HG02884 (cell line): Measurements from ENCODE around the gene CIDEC.
A peak's percentile ranks its signal among the peaks of the same experiment; 100 is the strongest.
"Not testable (repeated sequence)": the region's sequence is repeated elsewhere in the genome, so short reads cannot be mapped to it uniquely, and the experiment has no call there.

Experiments used
- ATAC-seq: cut with Tn5 transposase; IDR thresholded peaks from one replicate; pipeline ENCODE4 v1.9.1; 2021; ENCODE audit warnings: mild to moderate bottlenecking, moderate library complexity; ENCODE audit not compliant: unreplicated experiment

CIDEC gene

GRCh38 chr3:9851383-9851782 lies 28.7 kb downstream of the CIDEC start:
- not testable (repeated sequence) for ATAC-seq

- not testable (repeated sequence) for ATAC-seq
These were observed 31.2 kb downstream of the CIDEC start for GRCh38 chr3:9848860-9849259.

- not testable (repeated sequence) for ATAC-seq
These were observed 32.2 kb downstream of the CIDEC start for GRCh38 chr3:9847870-9848269.

DNA sequence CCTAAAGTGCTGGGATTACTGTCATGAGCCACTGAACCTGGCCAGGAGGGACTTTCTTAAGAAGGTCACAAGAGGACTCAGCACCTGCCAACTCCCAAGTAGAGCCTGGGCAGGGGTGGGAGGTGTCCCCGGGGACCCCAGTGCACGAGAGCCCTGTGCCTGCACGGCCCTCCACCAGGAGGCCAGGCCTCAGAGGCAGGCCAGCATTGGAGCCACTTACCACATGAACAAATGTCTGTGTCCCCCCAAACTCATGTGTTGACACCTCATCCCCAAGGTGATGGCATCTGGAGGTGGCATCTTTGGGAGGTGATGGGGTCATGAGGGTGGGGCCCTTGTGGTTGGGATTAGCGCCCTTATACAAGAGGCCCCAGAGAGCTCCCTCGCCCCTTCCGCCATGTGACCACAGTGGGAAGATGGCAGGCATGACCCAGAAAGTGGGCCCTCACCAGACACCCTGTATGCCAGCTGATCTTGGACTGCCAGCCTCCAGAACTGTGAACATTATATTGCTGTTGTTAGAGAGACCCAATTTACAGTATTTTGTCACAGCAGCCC lies 33.0 kb downstream of the CIDEC start:
- no peak for ATAC-seq

- ATAC-seq = no peak
These were observed 33.8 kb downstream of the CIDEC start for GRCh38 chr3:9846231-9846630.

GRCh38 chr3:9843715-9844438 lies 36.2 kb downstream of the CIDEC start, which contains the start of gene RPUSD3:
RPUSD3 (minus strand) TSS chr3:9844008; CDS start chr3:9843990, 18 bp downstream.
- ATAC-seq = peak; percentile 99

DNA sequence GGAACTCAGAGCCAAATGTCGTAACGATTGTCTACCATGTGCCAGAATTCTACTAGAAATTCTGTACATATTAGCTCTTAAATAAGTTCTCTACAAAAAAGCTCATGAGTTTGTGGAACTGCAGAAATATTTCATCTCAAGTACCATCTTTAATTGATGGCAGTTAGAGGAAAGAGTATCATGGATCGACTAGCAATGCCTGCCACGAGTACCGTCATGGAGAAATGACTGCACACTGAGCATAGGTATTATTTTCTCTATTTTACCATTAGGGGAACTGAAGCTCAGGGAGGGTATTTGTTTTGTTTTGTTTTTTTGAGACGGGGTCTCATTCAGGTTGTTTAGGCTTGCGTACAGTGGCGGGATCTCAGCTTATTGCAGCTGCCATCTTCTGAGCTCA lies 39.0 kb downstream of the CIDEC start:
- ATAC-seq = no peak

DNA sequence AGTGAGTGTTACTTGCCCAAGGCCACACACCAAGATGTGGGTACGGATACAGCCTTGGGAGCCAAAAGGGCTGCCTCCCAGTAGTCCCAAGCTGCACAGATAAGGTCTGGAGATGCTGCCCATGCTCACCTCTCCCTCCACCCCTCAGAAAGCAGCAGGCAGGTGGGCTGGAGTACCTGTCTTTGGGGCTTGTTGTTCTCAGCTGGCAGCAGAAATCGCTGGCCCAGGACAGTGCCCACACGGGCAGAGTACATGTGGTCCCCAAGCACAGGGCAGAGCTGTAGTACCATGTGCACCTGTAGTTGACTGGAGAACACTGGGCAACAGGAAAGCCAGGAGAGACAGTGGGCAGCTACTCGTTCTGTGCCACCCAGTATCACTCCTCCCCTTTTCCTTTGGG lies 41.2 kb downstream of the CIDEC start:
- ATAC-seq = no peak

DNA sequence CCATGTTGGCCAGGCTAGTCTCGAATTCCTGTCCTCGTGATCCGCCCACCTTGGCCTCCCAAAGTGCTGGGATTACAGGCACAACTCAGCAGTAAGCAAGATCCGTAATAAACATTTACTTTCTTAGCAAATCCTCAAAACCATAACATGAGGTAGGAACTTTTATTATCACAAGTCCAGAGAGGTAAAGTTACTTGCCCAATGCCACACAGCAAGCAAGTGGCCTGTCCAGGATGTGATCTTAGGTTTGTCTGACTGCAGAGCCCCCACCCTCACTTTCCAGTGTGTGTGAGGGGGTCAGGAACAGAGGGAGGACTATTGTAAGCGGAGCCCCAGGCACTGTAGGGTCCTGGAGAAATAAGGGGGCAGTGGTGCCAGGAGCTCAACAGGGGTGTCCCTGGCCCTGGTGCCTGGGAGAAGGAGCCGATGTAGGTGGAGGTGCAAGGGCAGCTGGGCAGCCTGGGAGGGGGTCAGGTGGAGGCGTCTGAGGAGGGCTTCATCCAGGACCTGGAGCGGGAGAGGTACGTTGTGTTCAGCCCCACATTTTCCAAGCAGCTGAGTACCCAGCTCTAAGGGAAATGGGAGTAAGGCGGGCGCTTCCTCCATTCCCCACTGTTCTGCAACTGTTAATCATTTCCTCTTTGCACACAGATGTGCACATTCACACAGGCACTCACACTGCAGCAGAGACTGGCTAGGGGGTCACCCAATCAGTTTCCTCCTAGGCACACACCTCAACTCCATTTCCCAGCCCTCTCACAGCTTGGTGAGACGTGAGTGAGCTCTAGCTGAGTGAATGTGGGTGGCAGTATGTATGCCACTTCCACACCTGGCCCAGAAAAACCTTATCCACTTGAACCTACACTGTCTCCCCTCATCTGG lies 42.1 kb downstream of the CIDEC start:
- no peak for ATAC-seq

- no peak for ATAC-seq
These were observed 45.3 kb downstream of the CIDEC start for GRCh38 chr3:9834520-9835380.

DNA sequence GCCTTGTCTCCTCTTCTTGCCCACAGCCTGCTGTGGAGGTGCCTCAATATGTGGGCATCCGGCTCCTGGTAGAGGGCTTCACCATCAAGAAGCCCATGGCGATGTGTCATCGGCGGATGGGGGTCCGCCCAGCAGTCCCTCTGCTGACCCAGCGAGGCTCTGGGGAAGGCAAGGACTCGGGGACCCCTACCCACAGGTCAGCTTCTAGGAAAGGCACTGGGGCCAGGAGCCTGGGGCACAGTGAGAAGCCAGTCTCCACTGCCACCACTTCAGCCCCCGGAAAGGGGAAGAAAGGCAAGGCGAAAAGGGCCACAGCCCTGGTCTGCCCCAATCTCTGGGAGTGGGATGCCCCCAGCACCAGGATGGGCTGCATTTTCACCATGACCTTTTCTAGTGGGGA lies 47.0 kb downstream of the CIDEC start:
- ATAC-seq = no peak

- no peak for ATAC-seq
These were observed 48.8 kb downstream of the CIDEC start for GRCh38 chr3:9831253-9831652.

DNA sequence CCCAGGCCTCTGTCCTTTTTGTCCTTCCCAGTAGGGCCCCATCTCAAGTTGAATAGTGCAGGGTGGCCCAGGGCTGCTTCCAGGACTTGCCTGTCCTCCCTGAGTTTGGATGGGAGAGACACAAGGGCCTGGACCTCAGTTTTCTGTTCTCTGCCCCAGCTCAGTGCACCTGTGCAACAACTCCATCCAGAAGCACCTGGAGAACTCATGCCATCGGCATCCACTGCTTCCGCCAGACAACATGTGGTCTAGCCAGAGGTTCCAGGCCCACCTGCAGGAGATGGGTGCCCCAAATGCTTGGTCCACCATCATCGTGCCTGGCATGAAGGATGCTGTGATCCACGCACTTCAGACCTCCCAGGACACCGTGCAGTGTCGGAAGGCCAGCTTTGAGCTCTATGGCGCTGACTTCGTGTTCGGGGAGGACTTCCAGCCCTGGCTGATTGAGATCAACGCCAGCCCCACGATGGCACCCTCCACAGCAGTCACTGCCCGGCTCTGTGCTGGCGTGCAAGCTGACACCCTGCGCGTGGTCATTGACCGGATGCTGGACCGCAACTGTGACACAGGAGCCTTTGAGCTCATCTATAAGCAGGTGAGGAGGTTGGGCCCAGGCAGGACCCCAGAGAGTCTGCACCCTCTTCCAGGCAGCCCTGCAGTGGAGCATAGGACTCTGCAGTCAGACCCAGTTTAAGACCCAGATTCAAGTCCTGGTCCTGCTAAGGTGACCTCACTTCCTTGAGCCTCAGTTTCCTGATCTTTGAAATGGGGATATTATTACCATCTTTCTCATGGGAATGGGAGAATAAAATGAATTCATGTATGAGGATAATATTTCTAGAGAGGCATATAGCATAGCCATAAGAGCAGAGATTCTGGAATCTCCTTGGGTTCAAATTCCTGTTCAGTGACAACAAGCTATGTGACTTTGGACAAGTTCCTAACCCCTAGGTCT lies 51.0 kb downstream of the CIDEC start:
- ATAC-seq = no peak

DNA sequence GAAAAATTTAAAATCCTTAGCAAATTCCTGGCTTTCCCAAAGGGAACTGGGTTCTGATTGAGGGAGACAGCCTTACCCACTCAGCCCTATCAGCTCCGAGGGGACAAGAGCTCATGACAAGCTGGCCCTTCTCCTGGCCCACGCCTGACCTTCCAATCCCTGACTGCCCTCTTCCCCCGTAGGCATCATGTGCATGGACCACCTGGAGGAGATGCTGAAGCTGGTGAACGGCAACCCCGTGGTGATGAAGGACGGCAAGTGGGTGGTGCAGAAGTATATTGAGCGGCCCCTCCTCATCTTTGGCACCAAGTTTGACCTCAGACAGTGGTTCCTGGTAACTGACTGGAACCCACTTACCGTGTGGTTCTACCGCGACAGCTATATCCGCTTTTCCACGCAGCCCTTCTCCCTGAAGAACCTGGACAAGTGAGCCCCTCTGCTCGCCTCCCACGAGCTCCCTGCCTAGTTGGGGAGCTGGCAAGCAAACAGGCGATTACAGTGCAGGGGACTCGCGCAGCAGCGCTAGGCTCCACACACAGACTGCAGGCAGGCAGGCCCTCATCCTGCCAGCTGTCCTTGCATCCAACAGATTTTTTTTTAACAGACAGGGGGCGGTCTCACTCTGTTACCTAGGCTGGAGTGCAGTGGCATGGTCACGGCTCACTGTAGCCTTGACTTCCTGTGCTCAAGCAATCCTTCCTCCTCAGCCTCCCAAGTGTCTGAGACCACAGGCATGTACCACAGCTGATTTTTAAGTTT lies 53.1 kb downstream of the CIDEC start:
- ATAC-seq = no peak

DNA sequence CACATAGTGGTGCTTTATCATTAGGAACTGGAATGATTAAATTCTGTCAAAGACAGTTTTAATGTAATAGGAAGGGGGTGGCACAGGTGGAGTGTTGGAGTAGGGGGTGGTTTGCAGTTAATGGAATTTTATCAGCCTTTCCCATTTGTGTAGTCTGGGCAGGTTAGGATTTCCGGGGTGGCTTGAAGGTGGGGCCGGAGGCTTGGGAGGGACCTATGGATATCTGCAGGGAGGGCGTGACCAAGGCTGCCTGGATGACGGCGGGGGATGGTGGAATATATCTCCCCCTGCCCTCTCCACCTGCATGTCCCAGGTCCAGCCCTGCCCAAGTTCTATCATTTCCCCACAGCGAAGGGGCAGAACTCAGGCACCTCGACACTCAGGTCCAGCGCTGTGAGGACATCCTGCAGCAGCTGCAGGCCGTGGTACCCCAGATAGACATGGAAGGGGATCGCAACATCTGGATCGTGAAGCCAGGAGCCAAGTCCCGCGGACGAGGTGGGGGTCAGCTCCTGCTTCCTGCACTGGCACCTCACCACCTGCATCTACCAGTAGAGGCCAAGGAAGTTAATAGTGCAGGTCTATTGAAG lies 54.5 kb downstream of the CIDEC start:
- ATAC-seq = no peak

DNA sequence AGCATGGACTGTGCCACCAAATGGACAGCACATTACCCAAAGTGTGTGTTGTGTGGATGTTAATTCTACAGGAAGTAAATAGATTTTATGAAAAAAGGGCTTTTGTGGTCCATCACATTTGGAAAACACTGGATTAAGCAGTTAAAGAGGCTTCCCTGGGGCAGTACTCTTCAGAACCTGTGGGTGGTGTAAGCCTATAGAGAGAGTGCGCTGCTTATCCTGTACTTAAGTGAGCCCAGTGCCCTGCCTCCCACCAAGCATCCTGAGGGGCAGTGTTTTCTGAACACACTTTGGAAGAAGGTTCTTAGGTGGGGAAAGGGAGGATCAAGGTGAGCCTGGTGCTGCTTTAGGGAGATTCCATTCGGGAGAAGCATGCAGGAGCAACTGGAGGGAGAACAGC lies 59.1 kb downstream of the CIDEC start:
- ATAC-seq = no peak

DNA sequence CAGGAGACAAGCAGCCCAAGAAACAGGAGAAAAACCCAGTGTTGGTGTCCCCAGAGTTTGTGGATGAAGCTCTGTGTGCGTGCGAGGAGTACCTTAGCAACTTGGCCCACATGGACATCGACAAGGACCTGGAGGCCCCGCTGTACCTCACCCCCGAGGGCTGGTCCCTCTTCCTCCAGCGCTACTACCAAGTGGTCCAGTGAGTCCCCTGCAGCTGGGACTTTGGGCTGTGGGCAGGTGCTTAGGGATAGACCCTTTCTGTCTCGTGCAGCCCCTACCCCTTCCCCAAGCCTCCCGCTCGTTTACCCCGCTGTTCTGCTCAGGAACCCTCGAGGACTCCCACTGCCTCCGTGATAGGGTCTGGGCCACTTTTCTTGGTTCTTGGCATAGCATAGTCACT lies 59.5 kb downstream of the CIDEC start:
- no peak for ATAC-seq

DNA sequence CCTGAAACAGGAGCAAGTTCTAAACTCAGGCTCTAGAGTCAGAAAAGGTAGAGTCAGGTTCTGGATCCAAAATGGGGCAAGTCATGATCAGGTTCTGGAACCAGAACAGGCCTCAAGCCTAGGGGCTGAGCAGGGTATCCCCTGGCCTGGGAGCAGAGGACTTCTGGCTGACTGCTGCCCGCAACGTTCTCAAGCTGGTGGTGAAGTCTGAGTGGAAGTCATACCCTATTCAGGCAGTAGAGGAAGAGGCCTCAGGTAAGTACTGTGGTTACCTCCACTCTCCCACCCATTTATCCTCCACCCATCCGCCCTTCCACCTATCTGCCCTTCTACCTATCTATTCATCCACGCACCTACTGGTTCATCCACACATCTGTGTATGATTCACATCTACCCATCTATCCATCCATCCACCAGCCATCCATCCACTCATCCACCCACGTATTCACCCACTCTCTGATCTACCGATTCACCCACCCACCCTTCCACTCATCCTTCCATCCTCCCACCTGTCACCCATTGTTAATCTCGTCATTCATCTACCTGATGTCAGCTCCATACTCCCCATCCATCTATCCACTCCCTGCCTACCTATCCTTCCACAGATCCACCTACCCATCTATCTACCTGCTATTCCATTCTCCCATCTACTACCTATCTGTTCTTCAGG lies 61.3 kb downstream of the CIDEC start:
- ATAC-seq = no peak
